Ecto neural progenitor cell (in vitro differentiated cells): ENCODE results near the gene ADGRL4.
A peak's percentile ranks its signal among the peaks of the same experiment; 100 is the strongest.
"Not testable (repeated sequence)": the region's sequence is repeated elsewhere in the genome, so short reads cannot be mapped to it uniquely, and the experiment has no call there.

Experiments used
- DNase-seq: peaks from one replicate; pipeline ENCODE4 v3.0.0-alpha.2; 2018; ENCODE audit warnings: low spot score

Gene ADGRL4

DNA sequence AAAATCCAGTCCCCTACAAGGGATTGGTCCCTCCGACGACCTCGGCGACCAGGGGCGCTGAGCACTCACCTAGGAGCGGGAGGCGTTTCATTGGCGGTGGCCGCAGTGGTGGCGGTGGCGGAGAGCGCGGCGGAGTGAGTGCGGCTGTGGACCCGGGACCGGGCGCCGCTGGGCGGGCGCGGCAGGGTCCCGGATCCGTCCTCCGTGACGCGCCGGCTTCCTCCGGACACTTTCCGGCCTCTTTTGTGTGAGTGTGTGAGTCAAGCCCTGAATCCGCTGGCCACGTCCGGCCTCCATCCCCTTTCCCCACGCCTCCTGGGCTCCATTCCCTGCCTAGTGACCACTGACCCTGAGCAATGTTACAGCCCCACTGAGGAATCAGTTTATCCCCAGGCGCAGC is at the start of gene ADGRL4:
Gene ADGRL4 (minus strand): TSS at position 167 of the 400 bp plus-strand sequence. CDS start 76 bp downstream, at position 91.
- peak; percentile 66 for DNase-seq

DNA sequence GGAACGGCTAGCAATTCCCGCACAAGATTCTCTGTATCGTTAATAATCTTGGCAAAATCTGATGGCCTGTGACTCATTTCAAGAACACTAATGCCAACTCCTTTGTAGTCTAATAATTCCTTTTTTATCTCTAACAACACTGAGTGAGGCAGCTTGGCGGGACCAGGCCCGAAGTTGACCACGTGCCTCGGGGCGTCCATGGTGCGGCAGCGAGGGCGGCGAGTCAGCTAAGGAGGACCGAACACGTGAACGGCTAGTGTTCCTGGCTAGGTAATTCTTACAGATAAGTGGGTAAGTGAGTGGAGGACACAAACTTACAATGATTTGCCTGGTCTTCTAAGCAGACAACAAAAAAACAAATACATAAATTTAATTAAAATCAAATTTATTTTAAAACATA is 49.3 kb upstream of the ADGRL4 start:
- DNase-seq, result no peak

DNA sequence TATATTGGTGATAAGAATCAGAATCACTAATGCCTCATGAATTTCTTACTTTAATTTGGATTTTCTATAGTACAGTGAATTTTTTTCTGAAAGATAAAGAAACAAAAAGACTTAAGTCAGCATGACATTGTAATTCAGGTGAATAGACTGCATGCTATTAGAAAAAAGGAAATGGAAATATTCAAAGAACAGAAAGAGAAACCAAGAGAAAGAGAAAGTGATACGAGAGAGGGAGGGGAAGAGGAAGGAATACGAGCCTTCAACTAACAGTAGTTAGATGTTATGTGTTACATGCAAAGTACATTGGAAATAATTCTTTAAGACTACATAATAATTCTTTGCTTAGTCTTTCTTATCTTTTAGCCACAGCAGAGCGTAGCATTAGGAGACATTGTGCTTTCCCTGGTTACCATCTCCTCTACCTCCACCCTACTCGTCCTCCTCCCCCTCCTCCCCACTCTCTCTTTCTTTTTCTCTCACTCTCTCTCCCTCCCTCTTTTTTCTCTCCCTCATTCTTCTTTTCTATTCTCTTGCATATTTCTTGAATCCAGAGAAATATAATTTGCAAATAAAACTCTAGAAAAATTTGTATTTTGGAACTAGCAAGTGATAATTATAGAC is 46.4 kb upstream of the ADGRL4 start:
- DNase-seq, result no peak

DNA sequence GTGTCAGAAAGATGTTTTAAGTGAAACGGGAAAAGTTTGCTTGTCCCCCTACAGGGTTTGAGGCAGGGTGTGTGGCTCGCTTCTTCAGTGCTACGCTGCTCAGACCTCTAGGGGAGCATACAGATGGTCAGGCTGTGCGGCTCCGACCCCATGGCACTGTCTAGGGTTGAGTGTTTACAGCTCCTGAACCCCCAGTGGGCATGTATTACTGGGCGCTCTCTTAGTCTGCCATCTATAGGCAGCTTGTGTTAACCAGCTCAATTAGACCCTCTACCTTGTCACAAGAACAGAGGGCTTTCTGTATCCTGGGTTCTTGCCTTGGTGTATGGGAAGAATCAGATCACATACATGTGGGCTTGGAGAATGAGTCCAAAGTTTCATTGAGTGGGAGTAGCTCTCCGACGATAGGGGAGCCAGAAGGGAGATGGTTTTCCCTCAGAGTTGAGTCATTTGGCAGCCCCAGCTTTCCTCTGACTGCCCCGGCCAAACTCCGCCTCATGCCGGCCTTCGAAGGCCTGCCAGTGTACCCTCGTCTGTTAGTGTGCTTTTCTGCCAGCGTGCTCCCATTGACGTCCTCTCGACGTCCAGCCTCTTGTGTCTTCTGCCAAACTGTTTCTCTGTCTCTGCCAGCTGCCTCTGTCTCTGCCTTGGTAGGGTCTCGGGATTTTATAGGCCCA is 38.6 kb upstream of the ADGRL4 start:
- DNase-seq, result peak; percentile 52

DNA sequence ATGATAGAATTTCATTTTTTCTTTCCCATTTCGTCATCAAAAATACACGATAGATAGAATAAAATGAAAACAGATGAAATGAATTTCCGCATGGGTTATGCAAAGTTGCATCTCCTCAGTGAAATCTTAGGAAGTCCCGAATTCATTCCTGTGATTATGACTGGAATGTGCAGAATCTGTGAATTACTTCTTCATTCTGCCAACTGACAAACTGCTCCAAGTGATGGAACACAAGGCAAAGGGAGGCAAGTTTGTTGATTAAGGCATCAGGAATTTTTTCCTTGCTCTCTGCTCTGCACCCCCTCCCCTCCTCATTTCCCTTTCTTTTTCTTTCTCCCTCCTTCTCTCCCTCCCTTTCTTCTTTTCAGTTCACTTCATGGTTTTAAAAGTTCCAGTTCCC is 37.0 kb upstream of the ADGRL4 start:
- no peak for DNase-seq

DNA sequence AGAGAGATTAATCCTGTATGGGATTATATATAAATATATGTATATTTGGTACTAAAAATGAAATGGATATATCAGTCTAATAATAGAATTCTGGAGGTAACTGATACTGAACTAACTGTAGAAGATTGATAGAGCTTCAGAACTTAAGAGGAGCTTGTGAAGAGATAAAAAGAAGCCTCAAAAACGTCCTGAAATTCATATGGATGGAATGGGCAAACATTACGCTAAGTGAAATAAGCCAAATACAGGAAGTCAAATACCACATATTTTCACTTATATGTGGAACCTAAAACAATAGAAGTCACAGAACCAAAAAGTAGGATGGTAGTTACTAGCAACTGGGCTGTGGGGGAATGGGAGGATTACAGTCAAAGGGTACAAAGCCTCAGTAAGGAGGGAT is 36.0 kb upstream of the ADGRL4 start:
- DNase-seq, result no peak

DNA sequence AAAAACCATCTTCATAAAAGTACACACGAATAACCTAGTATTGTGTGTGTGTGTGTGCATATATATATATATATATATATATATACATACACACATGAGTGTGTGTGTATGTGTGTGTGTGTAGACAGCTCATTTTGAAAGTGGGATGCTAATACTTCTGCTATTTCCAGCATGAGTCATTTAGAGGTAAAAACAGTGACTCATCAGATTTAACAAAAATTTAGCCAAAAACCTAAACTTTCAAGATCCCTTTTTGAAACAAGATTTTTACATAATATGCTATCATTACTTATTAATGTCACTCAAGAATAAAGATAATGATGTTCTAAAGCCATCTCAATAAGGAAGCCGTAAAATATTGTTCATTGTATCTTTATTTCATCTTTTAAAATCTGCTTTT is 35.6 kb upstream of the ADGRL4 start:
- no peak for DNase-seq

DNA sequence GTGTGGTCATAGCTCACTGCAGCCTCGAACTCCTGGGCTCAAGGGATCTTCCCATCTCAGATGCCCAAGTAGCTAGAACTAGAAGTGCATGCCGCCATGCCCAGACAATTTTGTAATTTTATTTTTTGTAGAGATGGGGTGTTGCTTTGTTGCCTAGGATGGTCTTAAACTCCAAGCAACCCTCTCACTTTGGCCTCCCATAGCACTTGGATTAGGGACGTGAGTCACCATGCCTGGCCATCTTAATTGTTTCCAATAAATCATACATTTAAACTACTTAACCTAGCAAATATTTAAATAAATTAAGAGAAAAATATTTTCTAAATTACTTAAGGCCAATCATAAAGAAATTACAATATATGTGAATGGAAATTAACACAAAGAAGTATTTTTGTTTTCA is 35.1 kb upstream of the ADGRL4 start:
- no peak for DNase-seq

DNA sequence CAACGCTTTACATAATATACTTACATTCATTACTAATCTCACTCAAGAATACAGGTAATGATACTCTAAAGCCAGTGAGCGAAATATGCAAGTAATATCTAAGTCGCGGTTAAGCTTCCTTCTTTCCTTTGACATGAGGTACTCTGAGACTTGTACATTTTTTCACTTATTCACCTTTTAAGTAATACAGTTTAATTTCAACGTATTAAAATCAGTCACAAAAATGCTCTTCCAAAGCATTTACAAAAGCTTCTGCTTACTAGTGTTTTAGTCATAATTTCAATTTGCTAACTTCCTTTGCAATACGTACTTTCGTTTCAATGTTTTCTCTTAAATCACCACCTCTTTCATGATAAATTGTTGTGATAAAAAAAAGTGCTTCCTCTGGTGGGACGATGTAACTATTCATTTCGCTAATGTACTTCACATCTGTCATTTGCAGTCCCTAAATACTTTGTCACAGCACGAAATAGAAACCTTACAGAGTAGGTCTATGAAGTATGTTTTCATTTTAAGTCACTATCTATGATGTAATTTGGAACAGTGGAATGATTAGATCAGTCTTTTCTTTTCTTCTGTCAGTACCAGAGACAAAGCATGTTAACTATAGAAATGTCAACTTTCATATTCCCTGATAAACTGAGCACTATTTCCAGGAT is 34.0 kb upstream of the ADGRL4 start:
- DNase-seq, result no peak

DNA sequence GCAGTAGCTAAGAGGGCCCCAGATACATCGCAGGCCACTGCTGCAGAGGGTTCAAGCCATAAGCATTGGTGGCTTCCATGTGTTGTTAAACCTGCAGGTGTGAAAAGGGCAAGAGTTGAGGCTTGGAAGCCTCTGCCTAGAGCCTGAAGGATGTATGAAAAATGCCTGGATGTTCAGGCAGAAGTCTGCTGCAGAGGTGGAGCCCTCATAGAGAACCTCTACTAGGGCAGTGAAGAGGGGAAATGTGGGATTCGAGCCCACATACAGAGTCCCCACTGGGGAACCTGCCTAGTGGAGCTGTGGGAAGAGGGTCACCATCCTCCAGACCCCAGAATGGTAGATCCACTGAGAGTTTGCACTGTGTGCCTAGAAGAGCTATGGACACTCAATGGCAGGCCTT is 30.6 kb upstream of the ADGRL4 start:
- DNase-seq, result no peak

DNA sequence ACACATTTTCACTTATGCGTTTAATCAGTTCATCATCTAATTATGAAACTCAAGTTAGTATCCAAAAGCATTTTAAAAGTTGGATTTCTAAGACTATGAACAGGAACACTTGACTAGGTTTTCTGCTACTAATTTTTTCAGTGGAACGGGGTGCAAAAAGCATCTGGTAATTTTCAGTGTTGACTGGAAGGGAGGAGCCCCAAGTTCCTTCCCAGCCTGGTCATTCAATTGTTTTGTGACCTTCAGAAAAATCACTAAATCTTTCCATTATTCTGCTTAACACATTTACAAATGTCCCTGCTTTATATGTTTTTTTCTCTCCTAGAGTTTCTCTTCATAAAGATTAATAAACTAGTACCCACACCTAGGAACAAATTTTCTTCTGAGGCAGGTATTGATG is 6.0 kb upstream of the ADGRL4 start:
- DNase-seq, result no peak

DNA sequence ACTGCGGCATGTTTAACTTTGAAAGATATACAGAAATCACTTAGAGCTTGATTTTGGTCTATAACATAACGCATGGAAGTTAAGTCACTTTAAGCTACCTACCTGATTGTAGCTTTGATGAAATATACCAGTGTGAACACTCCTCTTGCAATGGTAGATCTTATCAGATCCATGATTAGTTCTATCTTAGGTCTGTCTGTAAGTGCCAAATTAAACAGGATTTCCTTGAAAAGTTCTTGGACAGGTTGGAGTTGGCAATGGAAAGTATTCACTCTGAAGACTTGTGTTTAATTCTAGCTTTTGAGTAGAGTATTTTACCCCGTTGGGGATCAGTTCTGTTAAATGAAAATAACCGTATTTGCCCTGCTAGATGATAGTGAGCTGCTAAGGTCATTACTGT is 4.1 kb upstream of the ADGRL4 start:
- no peak for DNase-seq

DNA sequence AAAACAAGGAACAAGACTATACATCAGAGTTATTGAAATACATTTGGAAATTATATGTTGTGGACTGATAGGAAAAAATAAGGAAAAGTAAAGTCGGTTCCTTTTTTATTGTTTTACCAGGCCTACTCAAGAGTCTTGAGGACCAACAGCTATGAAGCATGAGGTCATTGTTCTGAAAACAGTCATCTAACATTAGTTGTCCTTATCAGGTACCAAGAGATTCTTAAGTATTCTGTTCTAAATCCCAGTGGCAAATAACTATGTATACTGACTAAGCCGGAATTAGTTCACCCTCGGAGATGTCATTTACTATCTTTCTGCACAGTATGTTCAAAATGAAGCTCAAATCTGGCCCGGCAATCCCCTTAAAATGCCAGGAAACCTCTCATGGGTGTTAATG is 585 bp downstream of the ADGRL4 start:
- no peak for DNase-seq

DNA sequence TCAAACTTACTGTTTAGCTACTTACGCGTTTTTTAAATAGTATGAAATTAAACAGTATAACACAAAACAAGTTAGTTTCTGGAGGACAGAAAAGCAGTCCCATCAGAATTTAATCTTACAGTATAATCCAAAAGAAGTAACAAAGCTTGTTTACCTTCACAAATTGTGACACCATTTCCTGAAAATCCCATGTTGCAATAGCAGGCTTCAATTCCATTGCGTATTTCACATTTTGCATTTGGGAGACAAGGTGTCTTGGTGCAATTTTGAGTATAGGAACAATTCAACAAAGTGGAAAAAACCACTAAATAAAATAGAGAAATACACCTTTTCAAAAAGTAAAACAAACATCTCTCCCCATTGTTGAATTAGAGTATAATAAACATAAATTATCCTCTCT is 1.6 kb downstream of the ADGRL4 start:
- no peak for DNase-seq

DNA sequence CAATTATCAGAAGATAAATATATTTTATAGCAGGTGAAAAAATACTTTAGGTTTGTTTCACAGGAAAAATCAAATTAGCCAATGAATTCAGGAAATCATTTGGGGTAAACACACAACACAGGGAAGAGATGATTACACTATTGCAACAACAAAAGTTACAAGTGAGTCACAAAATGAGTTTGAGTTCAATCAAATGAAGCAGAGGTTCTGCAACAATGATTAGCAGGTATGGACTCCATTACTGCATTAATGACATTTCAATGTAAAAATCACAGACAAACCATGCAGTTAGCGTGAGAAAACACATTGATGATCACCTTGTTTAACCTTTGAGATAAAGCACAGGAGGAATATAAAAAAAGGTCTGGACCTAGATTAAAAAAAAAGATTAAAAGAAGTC is 9.7 kb downstream of the ADGRL4 start:
- no peak for DNase-seq

DNA sequence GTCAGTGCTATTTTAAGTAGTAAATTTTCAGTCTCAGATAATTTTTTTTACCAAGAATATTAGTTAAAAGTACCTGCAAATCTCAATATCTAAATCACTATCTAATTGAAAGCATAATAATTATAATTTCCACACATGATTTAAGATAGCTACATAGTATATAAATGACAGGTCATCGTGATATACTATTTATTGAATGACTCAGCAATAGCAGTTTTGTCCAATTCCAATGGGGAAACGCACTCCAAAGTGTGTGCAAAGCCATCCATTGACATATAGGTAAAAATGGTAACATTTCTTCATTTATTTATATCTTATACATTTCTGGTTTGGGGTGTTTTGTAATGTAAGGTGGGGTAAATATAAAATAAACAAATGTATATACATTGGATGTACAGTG is 19.5 kb downstream of the ADGRL4 start:
- no peak for DNase-seq

DNA sequence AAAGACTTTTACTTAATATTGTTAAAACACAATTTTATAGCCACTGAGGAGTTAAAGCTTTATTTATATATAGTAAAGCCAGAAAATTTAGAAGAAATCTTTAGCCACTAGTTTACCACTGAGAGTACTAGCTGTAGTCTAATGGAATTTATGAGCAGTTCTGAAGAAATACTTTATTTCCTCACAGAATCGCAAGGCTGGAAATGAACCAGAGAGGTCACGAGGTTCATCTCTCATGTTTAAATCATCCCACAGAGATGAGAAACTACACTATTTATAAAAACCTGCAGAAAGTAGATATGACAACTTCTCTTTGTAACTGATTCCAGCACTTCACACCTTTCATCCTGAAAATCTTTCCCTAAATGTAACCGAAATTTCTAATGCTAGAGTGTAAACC is 26.0 kb downstream of the ADGRL4 start:
- DNase-seq, result no peak

DNA sequence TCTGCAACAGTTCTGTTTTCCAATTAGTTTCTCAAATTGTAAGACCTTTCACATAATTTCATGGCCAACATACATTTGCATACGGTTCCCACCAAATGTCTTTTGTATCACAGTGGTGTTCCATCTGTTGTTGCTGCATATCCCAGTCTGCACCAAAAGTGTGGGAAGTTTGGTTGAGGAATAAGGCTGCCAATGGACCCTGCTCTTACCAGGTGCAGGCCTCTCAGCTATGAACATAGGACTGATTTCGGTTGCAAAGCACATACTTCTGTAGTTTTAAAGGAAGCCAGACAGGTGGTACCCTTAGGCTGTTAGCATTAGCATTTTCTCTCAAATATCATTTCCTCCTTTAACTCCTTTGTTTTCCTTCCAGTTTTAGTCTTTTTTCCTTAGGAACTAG is 33.8 kb downstream of the ADGRL4 start:
- DNase-seq, result no peak

DNA sequence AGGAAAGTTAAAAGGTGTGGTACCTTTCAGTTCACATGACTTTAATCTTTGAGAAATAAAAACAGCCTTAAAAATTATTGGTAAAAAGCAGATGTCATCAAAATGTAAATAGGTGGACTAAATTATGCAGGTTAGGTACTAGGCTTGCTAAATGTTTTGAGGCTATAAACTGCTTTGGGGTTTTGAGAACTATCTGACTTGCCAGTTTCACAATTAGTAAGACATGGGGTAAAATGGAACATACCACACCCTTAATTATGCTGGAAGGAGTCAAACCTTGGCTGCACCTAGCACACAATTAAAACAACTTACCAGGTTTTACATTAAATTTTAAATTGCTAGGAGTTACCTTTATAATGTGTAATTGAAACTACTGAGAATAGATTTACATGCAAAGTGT is 39.4 kb downstream of the ADGRL4 start:
- DNase-seq, result not testable (repeated sequence)

DNA sequence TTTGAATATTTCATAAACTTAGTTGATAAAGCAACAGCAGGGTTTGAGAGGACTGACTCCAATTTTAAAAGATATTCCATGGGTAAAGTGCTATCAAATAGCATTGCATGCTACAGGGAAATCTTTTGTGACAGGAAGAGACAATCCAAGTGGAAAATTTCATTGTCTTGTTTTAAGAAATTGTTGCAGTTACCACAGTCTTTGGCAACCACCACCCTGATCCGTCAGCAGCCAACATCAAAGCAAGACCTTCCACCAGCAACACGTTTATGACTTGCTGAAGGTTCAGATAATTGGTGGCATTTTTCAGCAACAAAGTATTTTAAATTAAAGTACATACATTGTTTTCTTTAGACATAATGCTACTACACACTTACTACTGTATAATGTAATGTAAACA is 47.8 kb downstream of the ADGRL4 start:
- no peak for DNase-seq

DNA sequence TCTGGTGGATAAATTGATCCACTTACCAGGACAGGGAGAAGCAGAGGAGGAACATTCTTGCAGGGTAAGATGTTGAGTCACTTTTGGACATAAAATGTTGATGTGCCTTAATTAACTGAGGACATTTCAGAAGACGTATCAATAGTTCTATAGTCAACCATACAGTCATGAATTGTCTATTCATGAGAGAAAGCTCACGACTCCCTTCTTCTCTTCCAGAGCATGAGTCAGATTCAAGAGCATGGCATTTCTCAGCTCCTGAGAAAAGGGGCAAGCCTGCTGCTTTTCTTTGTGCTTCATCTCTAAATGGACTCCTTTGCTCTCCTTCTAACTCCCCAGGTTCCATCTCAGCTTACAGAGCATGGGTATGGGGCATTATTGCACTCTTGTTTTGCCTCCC is 55.7 kb downstream of the ADGRL4 start:
- no peak for DNase-seq

DNA sequence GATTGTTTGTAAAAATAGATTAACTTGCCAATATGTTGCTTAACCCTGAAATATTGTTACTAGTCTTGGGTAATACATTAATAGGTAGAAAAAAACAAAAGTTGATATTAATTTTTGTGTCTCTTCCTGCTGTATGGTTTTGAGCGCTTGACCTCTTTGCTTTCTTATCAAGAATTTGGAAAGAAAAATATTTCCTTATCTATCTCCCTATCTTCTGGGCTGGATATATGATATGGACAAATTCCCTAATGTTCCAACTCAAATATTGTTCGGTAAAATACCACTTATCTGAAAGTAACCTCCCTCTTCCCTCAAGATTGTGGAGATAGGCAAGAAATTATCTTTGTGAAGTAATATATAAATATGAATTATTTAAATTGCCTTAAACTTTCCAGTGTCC is 57.3 kb downstream of the ADGRL4 start:
- DNase-seq, result no peak

DNA sequence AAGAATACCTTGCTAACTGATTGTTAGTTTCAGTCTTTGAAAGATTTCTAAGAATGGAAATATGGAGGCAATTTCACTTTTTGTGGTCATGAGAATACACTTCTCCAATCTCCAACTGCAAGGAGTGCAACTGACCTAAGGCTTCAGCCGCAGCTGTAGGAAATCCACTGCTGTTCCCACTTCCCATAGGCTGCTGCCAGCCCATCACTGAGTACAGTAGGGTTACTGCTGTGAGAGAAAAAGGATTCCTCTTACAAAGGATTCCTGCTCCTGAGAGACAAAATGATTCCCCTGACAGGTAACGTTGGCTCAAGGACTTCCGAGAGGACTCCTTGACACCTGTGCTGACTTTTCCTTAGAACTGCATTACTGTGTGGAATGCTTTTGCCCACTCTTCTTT is 87.4 kb downstream of the ADGRL4 start:
- DNase-seq, result no peak

DNA sequence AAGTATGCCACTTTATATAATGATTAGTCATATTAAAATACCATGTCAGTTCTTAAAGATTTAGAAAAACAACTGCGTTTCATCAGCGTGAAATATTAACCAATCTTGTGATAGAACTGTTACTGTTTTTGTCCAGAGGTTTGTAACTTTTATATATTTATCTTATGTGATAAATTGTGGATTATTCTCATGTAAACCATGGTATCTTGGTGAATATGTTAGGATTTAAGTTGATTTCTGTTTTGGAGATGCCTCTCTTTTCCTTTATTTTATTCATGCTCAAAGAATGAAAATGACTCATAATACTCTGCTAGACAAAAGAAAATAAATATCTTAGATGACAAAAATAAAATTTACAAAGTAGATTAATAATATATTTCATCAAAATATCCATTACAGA is 88.4 kb downstream of the ADGRL4 start:
- DNase-seq, result no peak
